Cardiac muscle cell (in vitro differentiated cells and primary cell): ENCODE results near the gene COL4A2. TPM values are rescaled to one million over a fixed set of nuclear protein-coding genes. Genes with fewer than 3 reads are reported as not detected.

Experiments
- DNase-seq, 2 donors: peaks; one replicate each; pipeline versions ENCODE4 v3.0.0 to v3.0.0-alpha.2; 2010 to 2017; ENCODE audit warnings: low read depth in 1 of 2, low spot score in 1 of 2
- H3K27ac ChIP-seq: fragments of 200-600 bp; sonication (generic); 2 replicates; pipeline ENCODE4 v1.5.1; 2016
- H3K27me3 ChIP-seq: fragments of 200-600 bp; sonication (generic); 2 replicates; pipeline ENCODE4 v1.6.0; 2016; ENCODE audit warnings: control low read depth
- H3K36me3 ChIP-seq: fragments of 200-600 bp; sonication (generic); 2 replicates; pipeline ENCODE4 v1.5.1; 2016; ENCODE audit warnings: control low read depth
- H3K4me1 ChIP-seq: fragments of 200-600 bp; sonication (generic); 2 replicates; pipeline ENCODE4 v1.8.1; 2017; ENCODE audit warnings: low read depth, mild to moderate bottlenecking, mixed run types
- H3K4me3 ChIP-seq: fragments of 200-600 bp; sonication (generic); 2 replicates; pipeline ENCODE4 v1.5.1; 2016; ENCODE audit warnings: mild to moderate bottlenecking
- H3K9me3 ChIP-seq: fragments of 200-600 bp; sonication (generic); 2 replicates; pipeline ENCODE4 v1.5.1; 2017; ENCODE audit warnings: low read depth, mild to moderate bottlenecking, control low read depth
- polyA plus RNA-seq: library from polyadenylated mRNA; unstranded; fragments of >200 nt; fragmentation: Nextera tagmentation; extraction: Ambion mirVana; gene quantifications from 2 replicates; pipeline ENCODE4 v1.2.1, GENCODE V29; 2016
- total RNA-seq: library from RNA; depleted of rRNA; stranded (reverse); fragments of >200 nt; gene quantifications from 2 replicates; pipeline ENCODE4 v1.2.3, GENCODE V29; 2016
- TF ChIP-seq, protein P1 (sequence below): IDR thresholded peaks from 2 replicates; pipeline ENCODE4 v1.5.1; 2012; ENCODE audit warnings: low read depth, mild to moderate bottlenecking, low read length

The COL4A2 gene
- total and polyA plus RNA-seq, 2 experiments from 2014 or later = 184 to 516 TPM

GRCh38 chr13:110522721-110523120 lies 215.6 kb downstream of the COL4A2 start:
- no peak for DNase-seq
- TF ChIP-seq, protein P1, sequence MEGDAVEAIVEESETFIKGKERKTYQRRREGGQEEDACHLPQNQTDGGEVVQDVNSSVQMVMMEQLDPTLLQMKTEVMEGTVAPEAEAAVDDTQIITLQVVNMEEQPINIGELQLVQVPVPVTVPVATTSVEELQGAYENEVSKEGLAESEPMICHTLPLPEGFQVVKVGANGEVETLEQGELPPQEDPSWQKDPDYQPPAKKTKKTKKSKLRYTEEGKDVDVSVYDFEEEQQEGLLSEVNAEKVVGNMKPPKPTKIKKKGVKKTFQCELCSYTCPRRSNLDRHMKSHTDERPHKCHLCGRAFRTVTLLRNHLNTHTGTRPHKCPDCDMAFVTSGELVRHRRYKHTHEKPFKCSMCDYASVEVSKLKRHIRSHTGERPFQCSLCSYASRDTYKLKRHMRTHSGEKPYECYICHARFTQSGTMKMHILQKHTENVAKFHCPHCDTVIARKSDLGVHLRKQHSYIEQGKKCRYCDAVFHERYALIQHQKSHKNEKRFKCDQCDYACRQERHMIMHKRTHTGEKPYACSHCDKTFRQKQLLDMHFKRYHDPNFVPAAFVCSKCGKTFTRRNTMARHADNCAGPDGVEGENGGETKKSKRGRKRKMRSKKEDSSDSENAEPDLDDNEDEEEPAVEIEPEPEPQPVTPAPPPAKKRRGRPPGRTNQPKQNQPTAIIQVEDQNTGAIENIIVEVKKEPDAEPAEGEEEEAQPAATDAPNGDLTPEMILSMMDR = no peak
- Histone ChIP-seq H3K36me3 (no peaks in the 10 kb centered on the region), H3K4me3 (no peak overlapping the region), H3K4me1 (peaks cover 30% of the 10 kb centered on the region), H3K27me3 (no peaks in the 10 kb centered on the region), H3K27ac (no peak overlapping the region), H3K9me3 (no peaks in the 10 kb centered on the region)

- TF ChIP-seq, protein P1 = no peak
- peaks cover 33% of the 10 kb centered on the region for H3K4me1 ChIP-seq
- no peak overlapping the region for H3K4me3 ChIP-seq
Measured at GRCh38 chr13:110523180-110523579, 216.1 kb downstream of the COL4A2 start.

GRCh38 chr13:110523838-110524540 lies 216.9 kb downstream of the COL4A2 start:
- DNase-seq = no peak
- H3K4me1 ChIP-seq = peaks cover 40% of the 10 kb centered on the region
- H3K36me3 ChIP-seq = no peaks in the 10 kb centered on the region
- no peak overlapping the region for H3K4me3 ChIP-seq
- H3K27me3 ChIP-seq = no peaks in the 10 kb centered on the region
- TF ChIP-seq, protein P1 = no peak
- no peaks in the 10 kb centered on the region for H3K9me3 ChIP-seq
- H3K27ac ChIP-seq = no peak overlapping the region

More at GRCh38 chr13:110523180-110523579, 216.1 kb downstream of the COL4A2 start:
- no peak overlapping the region for H3K27ac ChIP-seq
- H3K9me3 ChIP-seq = no peaks in the 10 kb centered on the region
- no peaks in the 10 kb centered on the region for H3K36me3 ChIP-seq
- H3K27me3 ChIP-seq = no peaks in the 10 kb centered on the region
- DNase-seq = no peak

DNA sequence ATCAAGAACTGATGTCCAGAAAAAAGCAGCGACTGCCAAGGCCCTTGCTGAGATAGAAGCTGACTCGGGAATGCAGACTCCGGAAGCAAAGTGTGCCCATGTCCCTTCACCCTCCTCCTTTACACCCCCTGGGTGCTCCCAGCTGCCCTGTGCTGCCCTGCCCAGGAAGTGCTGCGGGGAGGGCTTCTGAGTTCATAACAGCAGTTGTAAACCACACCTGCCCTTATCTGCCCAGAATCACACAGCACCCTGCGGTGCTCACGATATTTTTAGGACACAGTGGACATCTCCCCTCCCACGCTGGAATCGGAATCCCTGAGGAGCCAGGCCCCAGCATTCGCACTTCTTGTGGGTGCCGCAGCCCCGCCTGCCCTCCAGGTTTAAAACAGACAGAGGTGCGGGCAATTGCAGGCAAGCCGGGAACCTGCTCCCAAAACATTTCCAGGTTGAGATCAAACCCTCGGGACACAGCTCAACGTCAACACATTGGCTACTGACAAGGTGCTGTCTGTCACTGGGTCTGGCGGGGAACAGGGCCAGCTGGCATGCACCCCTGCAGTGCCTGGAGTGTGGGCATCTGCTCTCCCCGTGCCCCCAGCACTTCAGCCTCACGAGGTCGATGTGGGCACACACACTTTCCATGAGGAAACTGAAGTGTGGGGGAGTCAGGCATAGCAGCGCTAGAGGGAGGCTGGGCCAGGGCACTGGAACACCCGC lies 217.6 kb downstream of the COL4A2 start:
- Histone ChIP-seq H3K4me3 (no peak overlapping the region), H3K27ac (no peak overlapping the region), H3K27me3 (no peaks in the 10 kb centered on the region), H3K9me3 (no peaks in the 10 kb centered on the region), H3K4me1 (peaks cover 47% of the 10 kb centered on the region), H3K36me3 (no peaks in the 10 kb centered on the region)
- no peak for DNase-seq
- TF ChIP-seq, protein P1 = no peak

GRCh38 chr13:110525328-110526319 lies 218.5 kb downstream of the COL4A2 start:
- Histone ChIP-seq H3K27me3 (no peaks in the 10 kb centered on the region), H3K27ac (no peak overlapping the region), H3K9me3 (no peaks in the 10 kb centered on the region), H3K4me1 (peaks cover 49% of the 10 kb centered on the region), H3K36me3 (no peaks in the 10 kb centered on the region), H3K4me3 (no peak overlapping the region)
- TF ChIP-seq, protein P1 = no peak
- DNase-seq = no peak
